Measurements from ENCODE around the gene ABHD6. TPM values are rescaled to one million over a fixed set of nuclear protein-coding genes. Genes with fewer than 3 reads are reported as not detected.

Gene ABHD6
- total and polyA plus RNA-seq, 9 of the 15 experiments (the other 6 are each of a cell fraction or from before 2014, with no cell fraction given) = 0.53 to 3.6 (median 2.5) TPM

- Histone ChIP-seq H3K36me3 (ENCODE audit: control insufficient read depth, insufficient read depth, low read length) (peaks cover 2% of the 10 kb centered on the region; the same call in 1 of the 3 replicates), H3K27ac (ENCODE audit: extremely low read depth, low read depth, low read length) (no peak overlapping the region), H3K4me1 (replicated peaks in 1 of 2; ENCODE audit: control insufficient read depth in 2 of 2, insufficient read depth in 2 of 2, low read length in 2 of 2) (peaks cover 9 to 20% of the 10 kb centered on the region in 2 experiments; a peak in 4 of 5 replicates), H2AFZ (ENCODE audit: low read depth, low read length) (0 out of 2 replicates have a peak overlapping the region, but pooled peaks have one; percentile 23), H3K4me2 (ENCODE audit: insufficient read depth, low read length) (no peak overlapping the region), H3K9me3 (replicated peaks; ENCODE audit: control insufficient read depth, insufficient read depth, low read depth, low read length) (no peaks in the 10 kb centered on the region), H3K9ac (ENCODE audit: insufficient read depth in 1 of 2, low read depth in 2 of 2, low read length in 2 of 2) (no peak overlapping the region), H4K20me1 (replicated peaks; ENCODE audit: control insufficient read depth, insufficient read depth, low read length) (no peaks in the 10 kb centered on the region), H3K27me3 (ENCODE audit: control insufficient read depth in 2 of 2, insufficient read depth in 2 of 2, low read length in 2 of 2) (no peaks in the 10 kb centered on the region), H3K9me1 (ENCODE audit: control insufficient read depth, insufficient read depth, low read length) (no peaks in the 10 kb centered on the region), H3K4me3 (no peak overlapping the region), H3K79me2 (ENCODE audit: control insufficient read depth, insufficient read depth, low read length) (no peaks in the 10 kb centered on the region)
- POLR2A ChIA-PET = interaction anchor here (0.6 to 2.4 kb wide), 6 partner anchors 9 to 1126 kb away, joined by 3 to 9 read pairs (median 3); partner anchors contain the start of gene PDHB
- ATAC-seq = peak; percentile 73
- CTCF ChIA-PET (ENCODE audit: low intra/inter-chr PET ratio) = no interaction called here
- intact Hi-C loops (cut with micrococcal nuclease) = no loop called here
- in situ Hi-C loops (cut with MboI) = loop anchor here (5.0 kb wide), 1 partner anchor 86 kb away; no protein-coding TSS in a partner anchor
- BruUV-seq (replicated peaks) = no TSS peak
- WGBS (ENCODE audit: insufficient coverage, low coverage, missing lambda C conversion rate) = 37% methylated on average over 6 of the region's 8 CpGs
- peak in 2 of 4 experiments; percentile 36 to 70 for DNase-seq (ENCODE audit: extremely low read depth in 1 of 4, low spot score in 3 of 4)
- FAIRE-seq = peak; percentile 65
- no peak for TF ChIP-seq ZNF3 (CRISPR knock-in tag; IDR thresholded peaks at IDR 0.05)
- TF ChIP-seq CBFA2T3 (IDR thresholded peaks at IDR 0.05) = peak; percentile 78
- peak; percentile 60 for TF ChIP-seq TCF3 (CRISPR knock-in tag; IDR thresholded peaks at IDR 0.05)
- no peak for TF ChIP-seq MBD1 (CRISPR knock-in tag; IDR thresholded peaks at IDR 0.05)
- TF ChIP-seq ZNF24 (IDR thresholded peaks at IDR 0.05) = no peak
- TF ChIP-seq, protein P1, sequence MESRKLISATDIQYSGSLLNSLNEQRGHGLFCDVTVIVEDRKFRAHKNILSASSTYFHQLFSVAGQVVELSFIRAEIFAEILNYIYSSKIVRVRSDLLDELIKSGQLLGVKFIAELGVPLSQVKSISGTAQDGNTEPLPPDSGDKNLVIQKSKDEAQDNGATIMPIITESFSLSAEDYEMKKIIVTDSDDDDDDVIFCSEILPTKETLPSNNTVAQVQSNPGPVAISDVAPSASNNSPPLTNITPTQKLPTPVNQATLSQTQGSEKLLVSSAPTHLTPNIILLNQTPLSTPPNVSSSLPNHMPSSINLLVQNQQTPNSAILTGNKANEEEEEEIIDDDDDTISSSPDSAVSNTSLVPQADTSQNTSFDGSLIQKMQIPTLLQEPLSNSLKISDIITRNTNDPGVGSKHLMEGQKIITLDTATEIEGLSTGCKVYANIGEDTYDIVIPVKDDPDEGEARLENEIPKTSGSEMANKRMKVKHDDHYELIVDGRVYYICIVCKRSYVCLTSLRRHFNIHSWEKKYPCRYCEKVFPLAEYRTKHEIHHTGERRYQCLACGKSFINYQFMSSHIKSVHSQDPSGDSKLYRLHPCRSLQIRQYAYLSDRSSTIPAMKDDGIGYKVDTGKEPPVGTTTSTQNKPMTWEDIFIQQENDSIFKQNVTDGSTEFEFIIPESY (CRISPR knock-in tag; IDR thresholded peaks at IDR 0.05) = peak; percentile 47
- 0 out of 4 replicates have a peak, but pooled peaks of 1 of the 2 experiments have one; percentile 14 for TF ChIP-seq KDM1A (IDR thresholded peaks at IDR 0.05)
- no peak for TF ChIP-seq RBM15 (IDR thresholded peaks at IDR 0.05; ENCODE audit: insufficient read depth, low read length)
- no peak for TF ChIP-seq TBP (optimal IDR thresholded peaks at IDR 0.05; ENCODE audit: low read depth, low read length)
- TF ChIP-seq ELF4 (CRISPR knock-in tag; IDR thresholded peaks at IDR 0.05) = no peak
- TF ChIP-seq ARID1B (IDR thresholded peaks at IDR 0.05) = peak; percentile 50
- TF ChIP-seq, protein P2, sequence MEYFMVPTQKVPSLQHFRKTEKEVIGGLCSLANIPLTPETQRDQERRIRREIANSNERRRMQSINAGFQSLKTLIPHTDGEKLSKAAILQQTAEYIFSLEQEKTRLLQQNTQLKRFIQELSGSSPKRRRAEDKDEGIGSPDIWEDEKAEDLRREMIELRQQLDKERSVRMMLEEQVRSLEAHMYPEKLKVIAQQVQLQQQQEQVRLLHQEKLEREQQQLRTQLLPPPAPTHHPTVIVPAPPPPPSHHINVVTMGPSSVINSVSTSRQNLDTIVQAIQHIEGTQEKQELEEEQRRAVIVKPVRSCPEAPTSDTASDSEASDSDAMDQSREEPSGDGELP (CRISPR knock-in tag; IDR thresholded peaks at IDR 0.05; ENCODE audit: borderline replicate concordance) = 0 out of 2 replicates have a peak, but pooled peaks have one; percentile 16
- no peak for TF ChIP-seq PHF20 (IDR thresholded peaks at IDR 0.05; ENCODE audit: partially characterized antibody)
- no peak for TF ChIP-seq ZNF583 (CRISPR knock-in tag; IDR thresholded peaks at IDR 0.05)
- no peak for TF ChIP-seq ZNF165 (CRISPR knock-in tag; IDR thresholded peaks at IDR 0.05; ENCODE audit: borderline replicate concordance)
- peak; percentile 66 for TF ChIP-seq CBFA2T2 (conservative IDR thresholded peaks at IDR 0.05)
- TF ChIP-seq CBX3 (IDR thresholded peaks at IDR 0.05; ENCODE audit: borderline replicate concordance in 1 of 2, low read length in 2 of 2) = no peak
- peak; percentile 35; the same call in 1 of the 2 replicates for TF ChIP-seq ZNF121 (CRISPR knock-in tag; conservative IDR thresholded peaks at IDR 0.05)
- peak; percentile 36; the same call in 1 of the 2 replicates for TF ChIP-seq NR2C1 (IDR thresholded peaks at IDR 0.05)
- TF ChIP-seq NR2C1 (tag; IDR thresholded peaks at IDR 0.05) = peak; percentile 39; the same call in 1 of the 2 replicates
- no peak for TF ChIP-seq ZNF77 (CRISPR knock-in tag; IDR thresholded peaks at IDR 0.05)
These were observed 88.8 kb downstream of the ABHD6 start for GRCh38 chr3:58326267-58326900.

Data from K562 (cell line).